Activated CD8-positive, alpha-beta T cell treated with anti-CD3 and anti-CD28 coated beads for 36 hours (primary cell): ENCODE results near the gene CD209. TPM values are rescaled to one million over a fixed set of nuclear protein-coding genes. Genes with fewer than 3 reads are reported as not detected.

ENCODE experiments used
- ATAC-seq: fragments of 200-7000 bp; cut with Tn5 transposase; one replicate; pipeline ENCODE4 v1.10.0; 2021; ENCODE audit warnings: mild to moderate bottlenecking, moderate library complexity
- CTCF ChIA-PET: fragments of 350-600 bp; sonication (Branson Sonifier 250); formaldehyde crosslinking; loops from one replicate; lab custom pipeline; 2021; ENCODE audit warnings: antibody characterized with exemption; lab: Charles Lee
- POLR2A ChIA-PET: fragments of 350-600 bp; sonication (Branson Sonifier 250); formaldehyde crosslinking; loops from one replicate; lab custom pipeline; 2021; ENCODE audit warnings: antibody characterized with exemption; lab: Charles Lee
- DNase-seq: peaks from one replicate; pipeline ENCODE4 v3.0.0-alpha.2; 2020
- H3K27ac Mint-ChIP-seq: one replicate; pipeline ENCODE4 v1.8.0; 2021; ENCODE audit warnings: mild to moderate bottlenecking, mixed read lengths
- H3K27me3 Mint-ChIP-seq: one replicate; pipeline ENCODE4 v1.8.0; 2021; ENCODE audit warnings: mixed read lengths
- H3K36me3 Mint-ChIP-seq: one replicate; pipeline ENCODE4 v1.8.0; 2021; ENCODE audit warnings: low read depth, mixed read lengths
- H3K4me1 Mint-ChIP-seq: one replicate; pipeline ENCODE4 v1.8.0; 2021; ENCODE audit warnings: low read depth, mixed read lengths
- H3K4me3 Mint-ChIP-seq: one replicate; pipeline ENCODE4 v1.8.0; 2021; ENCODE audit warnings: mild to moderate bottlenecking, moderate library complexity, mixed read lengths
- H3K9me3 Mint-ChIP-seq: one replicate; pipeline ENCODE4 v1.8.0; 2021; ENCODE audit warnings: mixed read lengths
- intact Hi-C: fragments of 100-400 bp; cut with micrococcal nuclease; formaldehyde crosslinking; loops from one replicate; pipeline ENCODE4 v1.10.0; 2022
- total RNA-seq, 2 experiments: library from RNA; stranded (reverse); gene quantifications; one replicate each; pipeline ENCODE4 v1.2.3, GENCODE V29; 2021
- TF ChIP-seq, protein P1 (sequence below): fragments of 200-600 bp; IDR thresholded peaks from one replicate; pipeline ENCODE4 v1.8.0; 2022; ENCODE audit warnings: antibody characterized with exemption, mild to moderate bottlenecking

CD209 gene
- total RNA-seq, 2 experiments from 2014 or later = not detected

DNA sequence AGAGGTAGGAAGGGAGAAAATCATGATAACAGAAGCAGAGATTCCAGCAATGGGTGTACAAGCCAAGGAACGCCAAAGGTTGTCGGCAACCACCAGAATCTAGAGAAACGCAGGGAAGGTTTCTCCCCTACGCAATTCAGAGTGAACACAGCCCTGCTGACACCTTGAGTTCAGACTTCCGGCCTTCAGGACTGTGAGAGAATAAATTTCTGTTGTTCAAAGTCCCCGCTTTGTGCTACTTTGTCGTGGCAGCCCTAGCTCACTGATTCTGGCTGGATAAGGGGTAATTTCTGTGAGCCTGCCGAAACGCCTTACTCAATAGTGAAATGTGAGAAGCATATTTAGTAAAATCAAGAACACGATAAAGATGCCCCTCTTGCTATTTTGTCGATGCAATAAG is 10.1 kb downstream of the CD209 start:
- peaks cover 12% of the 10 kb centered on the region for H3K27me3 Mint-ChIP-seq

DNA sequence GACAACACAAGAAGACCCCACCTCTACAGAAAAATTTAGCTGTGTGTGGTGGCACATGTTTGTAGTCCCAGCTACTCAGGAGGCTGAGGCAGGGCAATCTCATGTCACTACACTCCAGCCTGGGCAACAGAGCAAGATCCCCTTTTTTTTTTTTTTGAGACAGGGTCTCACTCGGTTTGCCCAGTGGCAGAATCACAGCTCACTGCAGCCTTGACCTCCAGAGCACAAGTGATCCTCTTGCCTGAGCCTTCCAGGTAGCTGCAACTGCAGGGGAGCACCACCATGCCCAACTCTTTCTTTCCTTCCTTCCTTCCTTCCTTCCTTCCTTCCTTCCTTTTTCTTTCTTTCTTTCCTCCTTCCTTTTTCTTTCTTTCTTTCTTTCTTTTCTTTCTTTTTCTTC is 11.2 kb downstream of the CD209 start:
- Mint-ChIP-seq H3K36me3 (no peaks in the 10 kb centered on the region), H3K27ac (no peak overlapping the region), H3K4me1 (peaks cover 3% of the 10 kb centered on the region), H3K4me3 (no peak overlapping the region), H3K9me3 (no peaks in the 10 kb centered on the region), H3K27me3 (peaks cover 13% of the 10 kb centered on the region)
- ChIA-PET CTCF (interaction anchor here (0.5 to 1.7 kb wide), 2 partner anchors 15 to 55 kb away, joined by 3 to 6 read pairs; partner anchors contain the start of gene TRAPPC5), POLR2A (interaction anchor here (0.7 kb wide), 1 partner anchor 37 kb away, joined by 3 read pairs; no protein-coding TSS in a partner anchor)
- intact Hi-C loops = no loop called here
- DNase-seq = no peak
- TF ChIP-seq, protein P1, sequence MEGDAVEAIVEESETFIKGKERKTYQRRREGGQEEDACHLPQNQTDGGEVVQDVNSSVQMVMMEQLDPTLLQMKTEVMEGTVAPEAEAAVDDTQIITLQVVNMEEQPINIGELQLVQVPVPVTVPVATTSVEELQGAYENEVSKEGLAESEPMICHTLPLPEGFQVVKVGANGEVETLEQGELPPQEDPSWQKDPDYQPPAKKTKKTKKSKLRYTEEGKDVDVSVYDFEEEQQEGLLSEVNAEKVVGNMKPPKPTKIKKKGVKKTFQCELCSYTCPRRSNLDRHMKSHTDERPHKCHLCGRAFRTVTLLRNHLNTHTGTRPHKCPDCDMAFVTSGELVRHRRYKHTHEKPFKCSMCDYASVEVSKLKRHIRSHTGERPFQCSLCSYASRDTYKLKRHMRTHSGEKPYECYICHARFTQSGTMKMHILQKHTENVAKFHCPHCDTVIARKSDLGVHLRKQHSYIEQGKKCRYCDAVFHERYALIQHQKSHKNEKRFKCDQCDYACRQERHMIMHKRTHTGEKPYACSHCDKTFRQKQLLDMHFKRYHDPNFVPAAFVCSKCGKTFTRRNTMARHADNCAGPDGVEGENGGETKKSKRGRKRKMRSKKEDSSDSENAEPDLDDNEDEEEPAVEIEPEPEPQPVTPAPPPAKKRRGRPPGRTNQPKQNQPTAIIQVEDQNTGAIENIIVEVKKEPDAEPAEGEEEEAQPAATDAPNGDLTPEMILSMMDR = no peak
- no peak for ATAC-seq

More for the DNA sequence above, 10.1 kb downstream of the CD209 start:
- Mint-ChIP-seq H3K4me3 (no peak overlapping the region), H3K4me1 (peaks cover 3% of the 10 kb centered on the region), H3K9me3 (no peaks in the 10 kb centered on the region), H3K27ac (no peak overlapping the region), H3K36me3 (no peaks in the 10 kb centered on the region)
- DNase-seq = no peak
- ChIA-PET POLR2A (interaction anchor here (0.6 kb wide), 1 partner anchor 41 kb away, joined by 3 read pairs; no protein-coding TSS in a partner anchor), CTCF (no interaction called here)
- ATAC-seq = no peak
- intact Hi-C loops = no loop called here
- TF ChIP-seq, protein P1 = no peak

DNA sequence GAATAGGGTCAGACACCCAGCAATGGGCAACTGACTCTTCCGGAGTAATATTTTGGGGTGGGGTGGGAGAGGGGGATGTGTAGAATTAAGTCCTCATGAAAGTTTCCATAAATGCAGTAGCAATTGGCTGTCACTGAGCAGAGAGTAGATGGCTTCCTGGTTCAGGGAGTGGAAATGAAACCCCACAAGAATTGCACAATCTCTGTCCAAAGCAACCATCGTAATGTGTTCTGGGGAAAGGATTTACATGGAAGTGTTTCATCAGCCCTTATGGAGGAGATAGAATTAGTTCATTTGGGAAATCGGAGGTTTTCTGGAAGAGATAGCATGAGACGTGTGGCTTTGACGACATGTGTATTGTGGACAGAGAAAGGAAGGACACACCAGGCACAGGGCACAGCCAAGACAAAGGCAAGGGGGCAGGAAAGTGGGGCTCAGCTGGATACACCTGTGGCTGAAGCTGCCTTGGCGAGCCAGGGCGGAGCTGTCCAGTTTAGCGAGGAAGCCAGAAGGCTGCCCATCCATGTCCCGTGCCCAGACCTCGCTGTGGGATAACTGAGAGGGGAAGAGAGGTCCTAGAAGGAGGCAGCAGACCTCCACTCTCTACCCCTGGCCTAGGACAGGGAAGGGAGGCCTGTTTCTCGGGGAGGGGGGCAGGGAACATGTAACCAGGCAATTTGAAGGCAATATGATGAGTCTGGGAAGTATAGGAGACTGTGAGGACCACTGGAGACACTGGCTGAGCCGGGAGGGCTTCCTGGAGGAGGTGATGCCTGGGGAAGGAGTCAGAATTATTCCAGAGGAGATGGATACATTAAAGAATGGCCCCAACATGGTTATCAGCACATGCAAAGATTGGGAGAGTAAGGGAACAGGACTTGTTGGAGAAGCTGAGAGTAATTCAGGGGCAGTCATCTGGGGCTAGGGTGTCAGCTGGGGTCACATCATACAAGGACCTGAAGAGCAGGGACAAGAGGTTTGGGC is 12.8 kb downstream of the CD209 start:
- ChIA-PET POLR2A (no interaction called here), CTCF (no interaction called here)
- Mint-ChIP-seq H3K9me3 (no peaks in the 10 kb centered on the region), H3K4me1 (peaks cover 11% of the 10 kb centered on the region), H3K4me3 (no peak overlapping the region), H3K36me3 (no peaks in the 10 kb centered on the region), H3K27me3 (peaks cover 17% of the 10 kb centered on the region), H3K27ac (no peak overlapping the region)
- ATAC-seq (no peak), DNase-seq (no peak)
- TF ChIP-seq, protein P1 = no peak
- intact Hi-C loops = no loop called here

DNA sequence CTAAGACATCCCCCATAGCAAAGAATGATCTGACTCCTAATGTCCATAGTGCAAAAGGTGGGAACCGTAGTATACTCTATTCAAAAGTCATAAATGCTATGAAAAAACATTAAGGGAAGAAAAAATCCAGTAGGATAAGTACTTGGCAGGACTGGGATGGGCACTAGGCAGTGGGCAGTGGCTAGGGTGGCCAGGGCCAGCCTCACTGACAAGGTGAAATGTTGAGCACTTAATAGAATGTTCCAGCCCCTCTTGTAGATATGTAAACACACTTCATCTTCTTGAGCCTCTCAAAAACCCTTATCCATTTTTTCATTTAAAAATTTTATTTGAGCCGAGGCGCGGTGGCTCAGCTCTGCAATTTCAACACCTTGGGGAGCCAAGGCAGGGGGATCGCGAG is 14.0 kb downstream of the CD209 start:
- intact Hi-C loops = no loop called here
- no peaks in the 10 kb centered on the region for H3K9me3 Mint-ChIP-seq
- H3K4me1 Mint-ChIP-seq = peaks cover 11% of the 10 kb centered on the region

More for the DNA sequence above, 14.0 kb downstream of the CD209 start:
- DNase-seq (no peak), ATAC-seq (no peak)
- POLR2A ChIA-PET = no interaction called here
- Mint-ChIP-seq H3K36me3 (no peaks in the 10 kb centered on the region), H3K27me3 (peaks cover 29% of the 10 kb centered on the region), H3K4me3 (no peak overlapping the region), H3K27ac (no peak overlapping the region)
- CTCF ChIA-PET = no interaction called here
- TF ChIP-seq, protein P1 = no peak
